ENCODE data around the gene GPR61.

GPR61 gene

GRCh38 chr1:109548321-109549267, 8.9 kb downstream of the GPR61 start, which contains the start of gene GNAI3:
GNAI3 (plus strand) TSS chr1:109548615; CDS start chr1:109548721, 106 bp downstream.
- WGBS, 2 experiments (ENCODE audit: insufficient coverage in 2 of 2) = 1% methylated on average over 47 to 49 of the region's 68 CpGs
- H3K27ac ChIP-seq (ENCODE audit: low read depth, low read length, severe bottlenecking) = peak within 1 kb of the TSS; percentile 85
- no peaks in the 10 kb centered on the region for H3K9me3 ChIP-seq (ENCODE audit: control insufficient read depth, low read length)
- peak within 1 kb of the TSS; percentile 96 for H3K4me3 ChIP-seq (ENCODE audit: extremely low read depth, insufficient read depth, low read length, poor library complexity, severe bottlenecking)
- peaks cover 4% of the 10 kb centered on the region for H3K4me1 ChIP-seq (ENCODE audit: control insufficient read depth, insufficient read depth, low read length, poor library complexity, severe bottlenecking)
- peaks cover 4% of the 10 kb centered on the region for H3K36me3 ChIP-seq (ENCODE audit: control insufficient read depth, insufficient read depth, low read length)

DNA sequence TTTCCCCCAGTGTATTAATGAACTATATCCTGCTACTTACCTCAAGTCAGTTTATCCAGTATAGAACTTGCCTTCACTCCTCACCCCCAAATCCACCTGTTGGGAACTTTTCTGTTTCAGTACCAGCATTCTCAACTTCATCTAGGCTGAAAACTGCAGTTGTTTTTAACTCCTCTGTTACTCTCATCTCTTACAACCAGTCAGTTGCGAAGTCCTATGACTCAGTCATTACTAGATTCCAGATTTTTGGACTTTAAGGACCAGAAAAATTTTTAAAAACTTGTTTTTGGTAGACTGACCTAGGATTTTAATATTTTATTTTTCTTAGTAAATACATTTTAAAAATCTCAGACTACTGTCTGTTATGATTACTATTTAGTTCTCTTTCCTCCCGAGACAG, 16.9 kb downstream of the GPR61 start:
- Histone ChIP-seq H3K36me3 (ENCODE audit: control insufficient read depth, insufficient read depth, low read length) (peaks cover 9% of the 10 kb centered on the region), H3K9me3 (ENCODE audit: control insufficient read depth, low read length) (no peaks in the 10 kb centered on the region), H3K4me3 (ENCODE audit: extremely low read depth, insufficient read depth, low read length, poor library complexity, severe bottlenecking) (no peak overlapping the region), H3K4me1 (ENCODE audit: control insufficient read depth, insufficient read depth, low read length, poor library complexity, severe bottlenecking) (no peaks in the 10 kb centered on the region), H3K27ac (ENCODE audit: low read depth, low read length, severe bottlenecking) (no peak overlapping the region)
- 100% methylated on average over 1 of the region's 2 CpGs; no CpG with 5 or more reads in 1 of the 2 experiments for WGBS, 2 experiments (ENCODE audit: insufficient coverage in 2 of 2)

DNA sequence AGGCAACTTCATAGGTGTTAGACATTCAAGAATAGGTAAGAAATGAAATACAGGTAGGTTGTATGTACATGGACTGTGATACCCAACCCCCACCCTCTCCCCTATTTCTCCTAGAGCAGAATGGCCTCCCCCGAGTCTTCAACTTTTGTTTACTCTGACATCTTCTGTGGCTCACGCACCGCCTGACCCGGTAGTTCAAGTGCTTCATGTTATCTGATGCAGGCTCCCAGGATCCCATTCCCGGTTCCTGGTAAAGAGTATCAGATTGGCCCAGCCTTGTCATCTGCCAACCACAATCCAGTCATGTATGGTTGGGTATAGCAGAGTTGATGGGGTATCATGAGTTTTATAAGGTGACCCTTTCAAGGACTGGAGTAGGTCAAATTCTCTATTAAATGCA, 17.8 kb downstream of the GPR61 start:
- H3K4me1 ChIP-seq (ENCODE audit: control insufficient read depth, insufficient read depth, low read length, poor library complexity, severe bottlenecking) = no peaks in the 10 kb centered on the region
- H3K36me3 ChIP-seq (ENCODE audit: control insufficient read depth, insufficient read depth, low read length) = peaks cover 8% of the 10 kb centered on the region
- 96 to 100% methylated on average over 5 of the region's 5 CpGs for WGBS, 2 experiments (ENCODE audit: insufficient coverage in 2 of 2)
- no peaks in the 10 kb centered on the region for H3K9me3 ChIP-seq (ENCODE audit: control insufficient read depth, low read length)
- no peak overlapping the region for H3K27ac ChIP-seq (ENCODE audit: low read depth, low read length, severe bottlenecking)
- H3K4me3 ChIP-seq (ENCODE audit: extremely low read depth, insufficient read depth, low read length, poor library complexity, severe bottlenecking) = no peak overlapping the region

DNA sequence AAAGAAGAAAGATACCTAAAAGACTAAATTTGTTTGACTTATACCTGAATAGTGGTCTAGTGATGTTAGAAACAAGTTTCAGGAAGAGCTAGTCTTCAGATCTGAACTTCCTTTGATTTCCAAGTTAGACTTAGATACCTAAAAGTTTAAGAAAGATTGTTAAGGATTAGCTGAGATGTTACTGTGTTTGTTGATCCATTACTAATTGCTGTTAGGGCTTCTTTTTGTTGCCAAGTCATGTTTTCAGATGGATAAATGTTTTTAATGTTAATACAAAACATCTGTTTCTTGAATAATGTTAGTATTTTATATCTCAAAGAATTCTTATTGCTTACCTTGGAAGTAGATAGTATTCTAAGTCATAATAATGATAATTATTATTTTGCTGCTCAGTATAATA, 20.3 kb downstream of the GPR61 start:
- no peaks in the 10 kb centered on the region for H3K9me3 ChIP-seq (ENCODE audit: control insufficient read depth, low read length)
- peaks cover 8% of the 10 kb centered on the region for H3K36me3 ChIP-seq (ENCODE audit: control insufficient read depth, insufficient read depth, low read length)
- H3K4me3 ChIP-seq (ENCODE audit: extremely low read depth, insufficient read depth, low read length, poor library complexity, severe bottlenecking) = no peak overlapping the region
- no peak overlapping the region for H3K27ac ChIP-seq (ENCODE audit: low read depth, low read length, severe bottlenecking)
- peaks cover 15% of the 10 kb centered on the region for H3K4me1 ChIP-seq (ENCODE audit: control insufficient read depth, insufficient read depth, low read length, poor library complexity, severe bottlenecking)

DNA sequence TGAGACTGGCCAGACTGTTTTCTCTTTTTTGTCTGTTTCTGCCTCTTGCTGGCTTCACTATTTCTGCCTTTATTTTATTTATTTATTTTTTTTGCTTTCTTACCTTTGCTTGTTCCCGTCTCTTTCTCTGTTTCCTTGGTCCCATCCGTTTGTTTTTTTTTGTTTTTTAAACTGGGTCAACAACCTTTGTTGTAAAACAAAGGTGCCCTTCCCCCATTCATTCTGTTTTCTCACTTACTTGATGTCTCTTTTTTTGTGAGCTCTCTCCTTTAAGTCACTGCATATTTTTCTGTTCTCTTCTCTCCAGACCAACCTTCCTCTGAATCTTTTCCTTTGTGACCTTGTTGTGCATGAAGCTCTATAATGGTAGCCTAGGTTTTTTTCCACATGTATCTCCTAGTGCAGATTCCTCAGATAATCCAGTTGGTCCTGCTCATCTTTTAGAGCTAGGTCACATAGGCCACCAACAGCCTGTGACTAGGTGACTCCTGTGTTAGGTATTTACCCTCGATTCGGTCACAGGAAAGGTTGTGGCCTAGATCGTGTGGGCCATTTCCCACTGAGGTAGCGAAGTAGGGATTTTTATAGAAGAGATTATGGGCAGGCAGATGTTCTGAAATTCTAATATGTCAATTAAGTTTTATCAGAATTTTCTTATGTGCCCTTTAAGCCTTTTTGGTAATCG, 24.7 kb downstream of the GPR61 start:
- no peaks in the 10 kb centered on the region for H3K9me3 ChIP-seq (ENCODE audit: control insufficient read depth, low read length)
- no peaks in the 10 kb centered on the region for H3K36me3 ChIP-seq (ENCODE audit: control insufficient read depth, insufficient read depth, low read length)
- peaks cover 15% of the 10 kb centered on the region for H3K4me1 ChIP-seq (ENCODE audit: control insufficient read depth, insufficient read depth, low read length, poor library complexity, severe bottlenecking)
- peak overlapping the region; percentile 5 for H3K27ac ChIP-seq (ENCODE audit: low read depth, low read length, severe bottlenecking)
- 45 to 78% methylated on average over 5 of the region's 7 CpGs for WGBS, 2 experiments (ENCODE audit: insufficient coverage in 2 of 2)
- no peak overlapping the region for H3K4me3 ChIP-seq (ENCODE audit: extremely low read depth, insufficient read depth, low read length, poor library complexity, severe bottlenecking)

DNA sequence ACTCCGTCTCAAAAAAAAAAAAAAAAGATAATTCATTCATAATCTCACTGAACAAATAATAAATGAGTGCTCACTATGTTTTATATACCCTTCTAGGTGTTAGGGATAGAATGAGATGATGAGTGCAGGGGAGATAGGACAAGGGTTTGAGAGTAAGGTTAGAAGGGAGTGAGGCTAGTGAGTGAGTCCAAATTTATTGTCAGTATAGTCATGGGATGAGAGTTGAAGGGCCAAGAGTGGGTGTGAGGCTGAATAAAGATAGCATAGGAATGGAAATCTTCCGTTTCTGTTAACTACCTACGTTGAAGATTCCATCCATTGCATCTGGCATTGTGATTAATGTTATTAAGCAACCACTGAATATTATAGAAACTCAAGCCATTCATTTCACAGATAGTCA, 25.6 kb downstream of the GPR61 start:
- peaks cover 15% of the 10 kb centered on the region for H3K4me1 ChIP-seq (ENCODE audit: control insufficient read depth, insufficient read depth, low read length, poor library complexity, severe bottlenecking)
- no peak overlapping the region for H3K4me3 ChIP-seq (ENCODE audit: extremely low read depth, insufficient read depth, low read length, poor library complexity, severe bottlenecking)
- no peaks in the 10 kb centered on the region for H3K36me3 ChIP-seq (ENCODE audit: control insufficient read depth, insufficient read depth, low read length)
- no peaks in the 10 kb centered on the region for H3K9me3 ChIP-seq (ENCODE audit: control insufficient read depth, low read length)
- no peak overlapping the region for H3K27ac ChIP-seq (ENCODE audit: low read depth, low read length, severe bottlenecking)
- WGBS, 2 experiments (ENCODE audit: insufficient coverage in 2 of 2) = no CpG with 5 or more reads among the region's 3 CpGs

DNA sequence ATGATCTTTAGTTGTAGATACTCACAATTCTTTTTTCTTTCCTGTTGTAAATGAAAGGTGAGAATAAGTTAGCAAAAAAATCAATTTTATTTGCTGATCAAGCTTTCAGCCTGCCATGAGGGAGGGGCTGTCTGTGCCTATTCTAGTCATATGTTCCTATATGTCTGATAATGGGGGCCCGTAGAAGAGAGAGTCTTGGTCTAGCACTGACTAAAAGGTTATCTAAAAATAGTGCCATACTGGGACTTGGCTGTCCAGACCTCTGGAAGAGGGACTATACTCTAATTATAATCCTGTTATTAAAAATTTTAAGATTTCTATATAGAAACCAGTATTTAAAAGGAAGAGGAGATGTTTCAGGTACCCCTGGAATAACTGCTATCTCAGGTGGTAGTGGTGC, 27.3 kb downstream of the GPR61 start:
- no peaks in the 10 kb centered on the region for H3K36me3 ChIP-seq (ENCODE audit: control insufficient read depth, insufficient read depth, low read length)
- H3K4me3 ChIP-seq (ENCODE audit: extremely low read depth, insufficient read depth, low read length, poor library complexity, severe bottlenecking) = no peak overlapping the region
- no peaks in the 10 kb centered on the region for H3K9me3 ChIP-seq (ENCODE audit: control insufficient read depth, low read length)
- H3K27ac ChIP-seq (ENCODE audit: low read depth, low read length, severe bottlenecking) = no peak overlapping the region
- no CpG with 5 or more reads among the region's 1 CpG for WGBS, 2 experiments (ENCODE audit: insufficient coverage in 2 of 2)
- peaks cover 15% of the 10 kb centered on the region for H3K4me1 ChIP-seq (ENCODE audit: control insufficient read depth, insufficient read depth, low read length, poor library complexity, severe bottlenecking)

DNA sequence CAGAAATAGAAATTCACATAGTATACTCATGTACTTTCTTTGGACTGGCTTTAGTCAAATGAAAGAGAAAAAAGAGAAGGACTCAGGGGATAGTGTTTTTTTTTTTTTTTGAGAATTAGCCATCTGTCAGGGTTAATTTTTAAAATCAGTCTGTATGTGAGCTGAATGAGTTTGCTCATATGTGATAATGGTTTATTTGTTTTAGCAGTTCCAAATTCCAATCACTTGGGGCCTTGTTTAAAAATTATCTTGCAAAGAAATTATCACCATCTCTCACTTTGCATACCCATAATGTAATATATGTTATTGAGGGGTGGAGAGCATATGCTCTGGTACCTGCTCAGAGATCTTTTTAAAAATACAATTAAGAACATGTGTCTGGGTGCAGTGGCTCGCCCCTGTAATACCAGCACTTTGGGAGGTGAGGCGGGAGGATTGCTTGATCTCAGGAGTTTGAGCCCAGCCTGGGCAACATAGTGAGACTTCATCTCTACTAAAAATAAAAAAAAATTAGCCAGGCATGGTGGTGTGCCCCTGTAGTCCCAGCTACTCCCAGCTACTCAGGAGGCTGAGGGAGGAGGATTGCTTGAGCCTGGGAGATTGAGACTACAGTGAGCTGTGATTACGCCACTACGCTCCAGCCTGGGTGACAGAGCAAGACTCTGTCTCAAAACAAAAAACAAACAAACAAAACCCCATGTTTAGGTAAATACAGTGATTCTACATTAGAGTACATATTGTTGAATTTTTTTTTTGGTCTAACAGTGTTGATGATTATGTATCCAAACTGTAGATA, 28.4 kb downstream of the GPR61 start:
- WGBS, 2 experiments (ENCODE audit: insufficient coverage in 2 of 2) = 100% methylated on average over 1 to 2 of the region's 4 CpGs
- Histone ChIP-seq H3K4me1 (ENCODE audit: control insufficient read depth, insufficient read depth, low read length, poor library complexity, severe bottlenecking) (peaks cover 14% of the 10 kb centered on the region), H3K9me3 (ENCODE audit: control insufficient read depth, low read length) (no peaks in the 10 kb centered on the region), H3K36me3 (ENCODE audit: control insufficient read depth, insufficient read depth, low read length) (no peaks in the 10 kb centered on the region), H3K27ac (ENCODE audit: low read depth, low read length, severe bottlenecking) (no peak overlapping the region), H3K4me3 (ENCODE audit: extremely low read depth, insufficient read depth, low read length, poor library complexity, severe bottlenecking) (no peak overlapping the region)

DNA sequence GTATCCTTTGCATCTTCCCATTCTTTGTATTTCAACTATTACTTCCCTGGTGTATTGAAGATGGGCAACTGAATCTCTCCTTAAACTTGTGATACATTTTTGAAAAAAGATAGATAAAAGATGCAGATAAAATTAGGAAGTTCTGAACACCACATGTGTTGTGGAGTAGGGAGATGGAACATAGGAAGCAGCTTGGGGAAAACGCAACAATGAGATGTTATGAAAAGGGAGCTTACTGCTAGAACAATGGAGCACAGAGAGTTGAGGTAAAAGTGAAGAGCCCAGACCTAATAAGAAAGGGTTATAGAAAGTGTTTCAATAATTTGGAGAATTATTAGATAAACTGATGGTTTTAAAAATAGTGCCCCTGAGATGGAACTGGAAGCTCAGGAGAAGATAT, 29.7 kb downstream of the GPR61 start:
- Histone ChIP-seq H3K4me3 (ENCODE audit: extremely low read depth, insufficient read depth, low read length, poor library complexity, severe bottlenecking) (no peak overlapping the region), H3K36me3 (ENCODE audit: control insufficient read depth, insufficient read depth, low read length) (peaks cover 9% of the 10 kb centered on the region), H3K4me1 (ENCODE audit: control insufficient read depth, insufficient read depth, low read length, poor library complexity, severe bottlenecking) (peaks cover 2% of the 10 kb centered on the region), H3K27ac (ENCODE audit: low read depth, low read length, severe bottlenecking) (no peak overlapping the region), H3K9me3 (ENCODE audit: control insufficient read depth, low read length) (no peaks in the 10 kb centered on the region)
- 92 to 100% methylated on average over 1 of the region's 1 CpG for WGBS, 2 experiments (ENCODE audit: insufficient coverage in 2 of 2)

DNA sequence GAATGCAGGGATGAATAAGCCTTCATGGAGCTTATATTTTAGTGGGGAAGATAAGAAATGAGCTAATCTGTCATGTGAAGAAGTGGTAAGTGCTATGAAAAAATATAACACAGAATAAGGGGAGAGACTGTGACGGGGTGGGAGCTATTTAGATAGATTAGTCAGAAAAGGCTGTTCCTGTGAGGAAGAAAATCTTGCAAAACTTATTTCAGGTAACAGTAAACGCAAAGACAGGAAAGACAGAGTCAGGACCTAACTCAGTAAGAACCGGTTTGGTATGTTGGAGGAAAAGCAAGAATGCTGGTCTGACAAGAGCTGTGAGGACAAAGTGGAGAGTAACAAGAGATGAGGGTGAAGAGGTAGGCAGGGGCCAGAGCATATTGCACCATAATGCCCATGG, 30.7 kb downstream of the GPR61 start:
- Histone ChIP-seq H3K36me3 (ENCODE audit: control insufficient read depth, insufficient read depth, low read length) (peaks cover 20% of the 10 kb centered on the region), H3K4me3 (ENCODE audit: extremely low read depth, insufficient read depth, low read length, poor library complexity, severe bottlenecking) (no peak overlapping the region), H3K27ac (ENCODE audit: low read depth, low read length, severe bottlenecking) (no peak overlapping the region), H3K4me1 (ENCODE audit: control insufficient read depth, insufficient read depth, low read length, poor library complexity, severe bottlenecking) (no peaks in the 10 kb centered on the region), H3K9me3 (ENCODE audit: control insufficient read depth, low read length) (no peaks in the 10 kb centered on the region)
- WGBS, 2 experiments (ENCODE audit: insufficient coverage in 2 of 2) = 92 to 95% methylated on average over 3 of the region's 3 CpGs
